Measurements from ENCODE around the gene CHPF2.

DNA sequence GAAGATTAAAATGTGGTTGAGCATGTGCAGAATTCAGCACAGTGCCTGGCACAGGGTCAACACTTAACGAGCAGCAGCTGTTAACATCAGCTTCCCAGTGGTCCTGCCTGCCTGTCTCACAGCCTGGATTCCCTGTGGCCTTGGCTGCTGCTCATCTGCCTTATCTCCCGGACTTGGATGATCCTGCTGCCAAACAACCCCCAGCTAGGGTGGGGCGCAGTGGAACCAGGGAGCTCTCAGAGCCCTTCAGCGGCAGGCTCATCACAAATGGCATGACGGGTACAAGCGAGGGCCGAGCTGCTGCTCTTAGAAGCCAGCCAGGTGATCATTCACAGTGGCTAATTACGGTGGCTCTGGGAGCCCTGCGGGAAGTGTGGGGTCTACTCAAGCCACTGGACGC lies 29.2 kb downstream of the CHPF2 start:
- TF ChIP-seq, protein P1, sequence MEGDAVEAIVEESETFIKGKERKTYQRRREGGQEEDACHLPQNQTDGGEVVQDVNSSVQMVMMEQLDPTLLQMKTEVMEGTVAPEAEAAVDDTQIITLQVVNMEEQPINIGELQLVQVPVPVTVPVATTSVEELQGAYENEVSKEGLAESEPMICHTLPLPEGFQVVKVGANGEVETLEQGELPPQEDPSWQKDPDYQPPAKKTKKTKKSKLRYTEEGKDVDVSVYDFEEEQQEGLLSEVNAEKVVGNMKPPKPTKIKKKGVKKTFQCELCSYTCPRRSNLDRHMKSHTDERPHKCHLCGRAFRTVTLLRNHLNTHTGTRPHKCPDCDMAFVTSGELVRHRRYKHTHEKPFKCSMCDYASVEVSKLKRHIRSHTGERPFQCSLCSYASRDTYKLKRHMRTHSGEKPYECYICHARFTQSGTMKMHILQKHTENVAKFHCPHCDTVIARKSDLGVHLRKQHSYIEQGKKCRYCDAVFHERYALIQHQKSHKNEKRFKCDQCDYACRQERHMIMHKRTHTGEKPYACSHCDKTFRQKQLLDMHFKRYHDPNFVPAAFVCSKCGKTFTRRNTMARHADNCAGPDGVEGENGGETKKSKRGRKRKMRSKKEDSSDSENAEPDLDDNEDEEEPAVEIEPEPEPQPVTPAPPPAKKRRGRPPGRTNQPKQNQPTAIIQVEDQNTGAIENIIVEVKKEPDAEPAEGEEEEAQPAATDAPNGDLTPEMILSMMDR (conservative IDR thresholded peaks at IDR 0.05; ENCODE audit: low read depth in 2 of 2): no peak
- TF ChIP-seq EZH2 (IDR thresholded peaks at IDR 0.05; ENCODE audit: low read depth, unreplicated experiment) (no peak), POLR2AphosphoS5 (IDR thresholded peaks at IDR 0.05; ENCODE audit: low read depth) (no peak), CREB1 (CRISPR knock-in tag; IDR thresholded peaks at IDR 0.05; ENCODE audit: low read depth) (no peak), JUNB (IDR thresholded peaks at IDR 0.05; ENCODE audit: unreplicated experiment) (no peak), EZH2phosphoT487 (IDR thresholded peaks at IDR 0.05; ENCODE audit: unreplicated experiment) (no peak), ZNF331 (CRISPR knock-in tag; IDR thresholded peaks at IDR 0.05; ENCODE audit: low read depth) (no peak), NANOG (IDR thresholded peaks at IDR 0.05; ENCODE audit: borderline replicate concordance) (no peak)
- TF ChIP-seq, protein P2, sequence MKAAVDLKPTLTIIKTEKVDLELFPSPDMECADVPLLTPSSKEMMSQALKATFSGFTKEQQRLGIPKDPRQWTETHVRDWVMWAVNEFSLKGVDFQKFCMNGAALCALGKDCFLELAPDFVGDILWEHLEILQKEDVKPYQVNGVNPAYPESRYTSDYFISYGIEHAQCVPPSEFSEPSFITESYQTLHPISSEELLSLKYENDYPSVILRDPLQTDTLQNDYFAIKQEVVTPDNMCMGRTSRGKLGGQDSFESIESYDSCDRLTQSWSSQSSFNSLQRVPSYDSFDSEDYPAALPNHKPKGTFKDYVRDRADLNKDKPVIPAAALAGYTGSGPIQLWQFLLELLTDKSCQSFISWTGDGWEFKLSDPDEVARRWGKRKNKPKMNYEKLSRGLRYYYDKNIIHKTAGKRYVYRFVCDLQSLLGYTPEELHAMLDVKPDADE (IDR thresholded peaks at IDR 0.05): no peak
- TF ChIP-seq, protein P3, sequence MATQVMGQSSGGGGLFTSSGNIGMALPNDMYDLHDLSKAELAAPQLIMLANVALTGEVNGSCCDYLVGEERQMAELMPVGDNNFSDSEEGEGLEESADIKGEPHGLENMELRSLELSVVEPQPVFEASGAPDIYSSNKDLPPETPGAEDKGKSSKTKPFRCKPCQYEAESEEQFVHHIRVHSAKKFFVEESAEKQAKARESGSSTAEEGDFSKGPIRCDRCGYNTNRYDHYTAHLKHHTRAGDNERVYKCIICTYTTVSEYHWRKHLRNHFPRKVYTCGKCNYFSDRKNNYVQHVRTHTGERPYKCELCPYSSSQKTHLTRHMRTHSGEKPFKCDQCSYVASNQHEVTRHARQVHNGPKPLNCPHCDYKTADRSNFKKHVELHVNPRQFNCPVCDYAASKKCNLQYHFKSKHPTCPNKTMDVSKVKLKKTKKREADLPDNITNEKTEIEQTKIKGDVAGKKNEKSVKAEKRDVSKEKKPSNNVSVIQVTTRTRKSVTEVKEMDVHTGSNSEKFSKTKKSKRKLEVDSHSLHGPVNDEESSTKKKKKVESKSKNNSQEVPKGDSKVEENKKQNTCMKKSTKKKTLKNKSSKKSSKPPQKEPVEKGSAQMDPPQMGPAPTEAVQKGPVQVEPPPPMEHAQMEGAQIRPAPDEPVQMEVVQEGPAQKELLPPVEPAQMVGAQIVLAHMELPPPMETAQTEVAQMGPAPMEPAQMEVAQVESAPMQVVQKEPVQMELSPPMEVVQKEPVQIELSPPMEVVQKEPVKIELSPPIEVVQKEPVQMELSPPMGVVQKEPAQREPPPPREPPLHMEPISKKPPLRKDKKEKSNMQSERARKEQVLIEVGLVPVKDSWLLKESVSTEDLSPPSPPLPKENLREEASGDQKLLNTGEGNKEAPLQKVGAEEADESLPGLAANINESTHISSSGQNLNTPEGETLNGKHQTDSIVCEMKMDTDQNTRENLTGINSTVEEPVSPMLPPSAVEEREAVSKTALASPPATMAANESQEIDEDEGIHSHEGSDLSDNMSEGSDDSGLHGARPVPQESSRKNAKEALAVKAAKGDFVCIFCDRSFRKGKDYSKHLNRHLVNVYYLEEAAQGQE (IDR thresholded peaks at IDR 0.05; ENCODE audit: unreplicated experiment): no peak
- TF ChIP-seq, protein P4, sequence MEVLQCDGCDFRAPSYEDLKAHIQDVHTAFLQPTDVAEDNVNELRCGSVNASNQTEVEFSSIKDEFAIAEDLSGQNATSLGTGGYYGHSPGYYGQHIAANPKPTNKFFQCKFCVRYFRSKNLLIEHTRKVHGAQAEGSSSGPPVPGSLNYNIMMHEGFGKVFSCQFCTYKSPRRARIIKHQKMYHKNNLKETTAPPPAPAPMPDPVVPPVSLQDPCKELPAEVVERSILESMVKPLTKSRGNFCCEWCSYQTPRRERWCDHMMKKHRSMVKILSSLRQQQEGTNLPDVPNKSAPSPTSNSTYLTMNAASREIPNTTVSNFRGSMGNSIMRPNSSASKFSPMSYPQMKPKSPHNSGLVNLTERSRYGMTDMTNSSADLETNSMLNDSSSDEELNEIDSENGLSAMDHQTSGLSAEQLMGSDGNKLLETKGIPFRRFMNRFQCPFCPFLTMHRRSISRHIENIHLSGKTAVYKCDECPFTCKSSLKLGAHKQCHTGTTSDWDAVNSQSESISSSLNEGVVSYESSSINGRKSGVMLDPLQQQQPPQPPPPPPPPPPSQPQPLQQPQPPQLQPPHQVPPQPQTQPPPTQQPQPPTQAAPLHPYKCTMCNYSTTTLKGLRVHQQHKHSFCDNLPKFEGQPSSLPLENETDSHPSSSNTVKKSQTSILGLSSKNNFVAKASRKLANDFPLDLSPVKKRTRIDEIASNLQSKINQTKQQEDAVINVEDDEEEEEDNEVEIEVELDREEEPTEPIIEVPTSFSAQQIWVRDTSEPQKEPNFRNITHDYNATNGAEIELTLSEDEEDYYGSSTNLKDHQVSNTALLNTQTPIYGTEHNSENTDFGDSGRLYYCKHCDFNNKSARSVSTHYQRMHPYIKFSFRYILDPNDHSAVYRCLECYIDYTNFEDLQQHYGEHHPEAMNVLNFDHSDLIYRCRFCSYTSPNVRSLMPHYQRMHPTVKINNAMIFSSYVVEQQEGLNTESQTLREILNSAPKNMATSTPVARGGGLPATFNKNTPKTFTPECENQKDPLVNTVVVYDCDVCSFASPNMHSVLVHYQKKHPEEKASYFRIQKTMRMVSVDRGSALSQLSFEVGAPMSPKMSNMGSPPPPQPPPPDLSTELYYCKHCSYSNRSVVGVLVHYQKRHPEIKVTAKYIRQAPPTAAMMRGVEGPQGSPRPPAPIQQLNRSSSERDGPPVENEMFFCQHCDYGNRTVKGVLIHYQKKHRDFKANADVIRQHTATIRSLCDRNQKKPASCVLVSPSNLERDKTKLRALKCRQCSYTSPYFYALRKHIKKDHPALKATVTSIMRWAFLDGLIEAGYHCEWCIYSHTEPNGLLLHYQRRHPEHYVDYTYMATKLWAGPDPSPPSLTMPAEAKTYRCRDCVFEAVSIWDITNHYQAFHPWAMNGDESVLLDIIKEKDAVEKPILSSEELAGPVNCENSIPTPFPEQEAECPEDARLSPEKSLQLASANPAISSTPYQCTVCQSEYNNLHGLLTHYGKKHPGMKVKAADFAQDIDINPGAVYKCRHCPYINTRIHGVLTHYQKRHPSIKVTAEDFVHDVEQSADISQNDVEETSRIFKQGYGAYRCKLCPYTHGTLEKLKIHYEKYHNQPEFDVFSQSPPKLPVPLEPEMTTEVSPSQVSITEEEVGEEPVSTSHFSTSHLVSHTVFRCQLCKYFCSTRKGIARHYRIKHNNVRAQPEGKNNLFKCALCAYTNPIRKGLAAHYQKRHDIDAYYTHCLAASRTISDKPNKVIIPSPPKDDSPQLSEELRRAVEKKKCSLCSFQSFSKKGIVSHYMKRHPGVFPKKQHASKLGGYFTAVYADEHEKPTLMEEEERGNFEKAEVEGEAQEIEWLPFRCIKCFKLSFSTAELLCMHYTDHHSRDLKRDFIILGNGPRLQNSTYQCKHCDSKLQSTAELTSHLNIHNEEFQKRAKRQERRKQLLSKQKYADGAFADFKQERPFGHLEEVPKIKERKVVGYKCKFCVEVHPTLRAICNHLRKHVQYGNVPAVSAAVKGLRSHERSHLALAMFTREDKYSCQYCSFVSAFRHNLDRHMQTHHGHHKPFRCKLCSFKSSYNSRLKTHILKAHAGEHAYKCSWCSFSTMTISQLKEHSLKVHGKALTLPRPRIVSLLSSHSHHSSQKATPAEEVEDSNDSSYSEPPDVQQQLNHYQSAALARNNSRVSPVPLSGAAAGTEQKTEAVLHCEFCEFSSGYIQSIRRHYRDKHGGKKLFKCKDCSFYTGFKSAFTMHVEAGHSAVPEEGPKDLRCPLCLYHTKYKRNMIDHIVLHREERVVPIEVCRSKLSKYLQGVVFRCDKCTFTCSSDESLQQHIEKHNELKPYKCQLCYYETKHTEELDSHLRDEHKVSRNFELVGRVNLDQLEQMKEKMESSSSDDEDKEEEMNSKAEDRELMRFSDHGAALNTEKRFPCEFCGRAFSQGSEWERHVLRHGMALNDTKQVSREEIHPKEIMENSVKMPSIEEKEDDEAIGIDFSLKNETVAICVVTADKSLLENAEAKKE (CRISPR knock-in tag; IDR thresholded peaks at IDR 0.05): no peak

Measured in GM23338 (cell line).